ENCODE measurements around the gene SEC31A.

- TF ChIP-seq POLR2A (IDR thresholded peaks at IDR 0.05), result no peak
- no peak for TF ChIP-seq CTCF (IDR thresholded peaks at IDR 0.05)
Observed at GRCh38 chr4:82777857-82778525, 113.0 kb downstream of the SEC31A start.
